Adrenal gland (tissue), 5 donors: ENCODE data around the gene SORD.
"Not testable (repeated sequence)": the region's sequence is repeated elsewhere in the genome, so short reads cannot be mapped to it uniquely, and the experiment has no call there.

Source experiments
- POLR2A ChIP-seq, 2 donors: fragments of 450-650 bp; IDR thresholded peaks; one replicate each; pipeline ENCODE4 v1.6.1; 2017; ENCODE audit warnings: antibody characterized with exemption in 2 of 2, mild to moderate bottlenecking in 2 of 2, moderate library complexity in 1 of 2
- TF ChIP-seq, protein P1 (sequence below), 6 experiments: fragments of 450-650 bp in 4 of 6; fragments of 200-600 bp in 2 of 6; sonication (generic) in 1 of 6; IDR thresholded peaks; 1 replicate in 5 of 6; 2 replicates in 1 of 6; pipeline versions ENCODE4 v1.5.1 to v1.8.0; 2016 to 2021; ENCODE audit warnings: antibody characterized with exemption in 6 of 6, mild to moderate bottlenecking in 2 of 6, moderate library complexity in 1 of 6
- donor health status: DM: no; HTN: no; CAD: no.

- TF ChIP-seq, protein P1, sequence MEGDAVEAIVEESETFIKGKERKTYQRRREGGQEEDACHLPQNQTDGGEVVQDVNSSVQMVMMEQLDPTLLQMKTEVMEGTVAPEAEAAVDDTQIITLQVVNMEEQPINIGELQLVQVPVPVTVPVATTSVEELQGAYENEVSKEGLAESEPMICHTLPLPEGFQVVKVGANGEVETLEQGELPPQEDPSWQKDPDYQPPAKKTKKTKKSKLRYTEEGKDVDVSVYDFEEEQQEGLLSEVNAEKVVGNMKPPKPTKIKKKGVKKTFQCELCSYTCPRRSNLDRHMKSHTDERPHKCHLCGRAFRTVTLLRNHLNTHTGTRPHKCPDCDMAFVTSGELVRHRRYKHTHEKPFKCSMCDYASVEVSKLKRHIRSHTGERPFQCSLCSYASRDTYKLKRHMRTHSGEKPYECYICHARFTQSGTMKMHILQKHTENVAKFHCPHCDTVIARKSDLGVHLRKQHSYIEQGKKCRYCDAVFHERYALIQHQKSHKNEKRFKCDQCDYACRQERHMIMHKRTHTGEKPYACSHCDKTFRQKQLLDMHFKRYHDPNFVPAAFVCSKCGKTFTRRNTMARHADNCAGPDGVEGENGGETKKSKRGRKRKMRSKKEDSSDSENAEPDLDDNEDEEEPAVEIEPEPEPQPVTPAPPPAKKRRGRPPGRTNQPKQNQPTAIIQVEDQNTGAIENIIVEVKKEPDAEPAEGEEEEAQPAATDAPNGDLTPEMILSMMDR (IDR thresholded peaks at IDR 0.05) = not testable (repeated sequence)
- not testable (repeated sequence) for TF ChIP-seq POLR2A (IDR thresholded peaks at IDR 0.05)
Measured at GRCh38 chr15:45003731-45004410, 19.1 kb upstream of the SORD start.
